HepG2 (cell line): ENCODE results near the gene FBXW8. TPM values are rescaled to one million over a fixed set of nuclear protein-coding genes. Genes with fewer than 3 reads are reported as not detected.

ENCODE experiments used
- ATAC-seq: fragments of 200-7000 bp; cut with Tn5 transposase; 3 replicates; pipeline ENCODE4 v1.9.1; 2020; ENCODE audit warnings: mild to moderate bottlenecking, moderate library complexity
- BruUV-seq: library from RNA; stranded (reverse); fragments of 400-500 nt; replicated peaks from 2 replicates; lab custom pipeline; 2021; lab: Mats Ljungman, UMichigan
- CTCF ChIA-PET: fragments of 300-600 bp; formaldehyde crosslinking; extraction: SDS; loops from one replicate; lab custom pipeline; 2021; ENCODE audit warnings: low total read pairs, inconsistent platforms, low intra/inter-chr PET ratio; lab: Yijun Ruan, JAX
- POLR2A ChIA-PET: fragments of 350-600 bp; sonication (Branson Sonifier 250); formaldehyde crosslinking; loops from one replicate; lab custom pipeline; 2020; ENCODE audit warnings: antibody characterized with exemption, inconsistent platforms; lab: Yijun Ruan, JAX
- DNase-seq: peaks from one replicate; pipeline ENCODE4 v3.0.0-alpha.2; 2015; ENCODE audit warnings: low spot score
- FAIRE-seq: peaks from 3 replicates; lab custom pipeline; 2011; peaks lifted over from hg19 to GRCh38; lab: Jason Lieb, UNC
- H2AFZ ChIP-seq: one replicate; pipeline ENCODE4 v1.6.1; 2011; ENCODE audit warnings: low read length, inconsistent platforms
- H3K27ac ChIP-seq: fragments of 300-600 bp; 3 replicates; pipeline ENCODE4 v1.8.0; 2011; ENCODE audit warnings: mixed run types, mild to moderate bottlenecking, mixed read lengths, low read length, inconsistent platforms; ENCODE audit not compliant: insufficient read depth; ENCODE audit errors: extremely low read length
- H3K27me3 ChIP-seq, 2 experiments: fragments of 200-600 bp in 1 of 2; 2 replicates in 1 of 2; 3 replicates in 1 of 2; pipeline versions ENCODE4 v1.6.0 to v1.8.0; 2011; ENCODE audit warnings: low read length in 2 of 2, mild to moderate bottlenecking in 2 of 2, moderate library complexity in 2 of 2, inconsistent platforms in 1 of 2; ENCODE audit not compliant: insufficient read depth in 2 of 2, control insufficient read depth in 1 of 2
- H3K36me3 ChIP-seq, 2 experiments: fragments of 200-600 bp in 1 of 2; replicated peaks in 1 of 2; 2 replicates in 1 of 2; 3 replicates in 1 of 2; pipeline versions ENCODE4 v1.5.1 to v1.8.0; 2011; ENCODE audit warnings: low read length in 2 of 2, inconsistent platforms in 1 of 2; ENCODE audit not compliant: insufficient read depth in 2 of 2, control insufficient read depth in 1 of 2
- H3K4me1 ChIP-seq: 2 replicates; pipeline ENCODE4 v1.5.1; 2012; ENCODE audit warnings: low read length, inconsistent platforms; ENCODE audit not compliant: insufficient read depth
- H3K4me2 ChIP-seq: 2 replicates; pipeline ENCODE4 v1.6.0; 2011; ENCODE audit warnings: low read depth, low read length, inconsistent platforms
- H3K4me3 ChIP-seq, 3 experiments: fragments of 200-600 bp in 1 of 3; sonication (generic), shearing (Covaris generic) in 1 of 3; replicated peaks in 1 of 3; 2 replicates each; pipeline ENCODE4 v1.5.1; 2011 to 2016; ENCODE audit warnings: low read length in 3 of 3, inconsistent platforms in 2 of 3, low read depth in 2 of 3, mild to moderate bottlenecking in 2 of 3, control low read depth in 1 of 3, mixed read lengths in 1 of 3; ENCODE audit not compliant: insufficient read depth in 1 of 3
- H3K79me2 ChIP-seq: one replicate; pipeline ENCODE4 v1.6.1; 2011; ENCODE audit warnings: low read length, inconsistent platforms; ENCODE audit not compliant: insufficient read depth
- H3K9ac ChIP-seq: 2 replicates; pipeline ENCODE4 v1.6.0; 2011; ENCODE audit warnings: mild to moderate bottlenecking, low read depth, low read length, inconsistent platforms; ENCODE audit not compliant: insufficient read depth
- H3K9me3 ChIP-seq: 2 replicates; pipeline ENCODE4 v1.5.1; 2012; ENCODE audit warnings: mild to moderate bottlenecking, low read length
- H4K20me1 ChIP-seq: 2 replicates; pipeline ENCODE4 v1.6.0; 2011; ENCODE audit warnings: inconsistent platforms, mild to moderate bottlenecking, low read length, moderate library complexity; ENCODE audit not compliant: insufficient read depth
- CERS6 ChIP-seq: sonication (generic); formaldehyde crosslinking; IDR thresholded peaks from 2 replicates; pipeline ENCODE4 v1.5.0; 2020; ENCODE audit warnings: missing genetic modification reagents
- FOXO1 ChIP-seq: sonication (generic); formaldehyde crosslinking; IDR thresholded peaks from 2 replicates; pipeline ENCODE4 v1.4.0; 2020; ENCODE audit warnings: missing genetic modification reagents
- GFI1 ChIP-seq: sonication (generic); formaldehyde crosslinking; IDR thresholded peaks from 2 replicates; pipeline ENCODE4 v1.5.0; 2020; ENCODE audit warnings: missing genetic modification reagents, mild to moderate bottlenecking, borderline replicate concordance
- GTF3A ChIP-seq: sonication (generic); formaldehyde crosslinking; conservative IDR thresholded peaks from 2 replicates; pipeline ENCODE4 v1.4.0; 2020; ENCODE audit warnings: mild to moderate bottlenecking, missing genetic modification reagents
- NBN ChIP-seq: fragments of 450-650 bp; conservative IDR thresholded peaks from 2 replicates; pipeline ENCODE4 v1.6.1; 2017
- NFKB2 ChIP-seq: sonication (generic); formaldehyde crosslinking; IDR thresholded peaks from 2 replicates; pipeline ENCODE4 v1.4.0; 2020; ENCODE audit warnings: missing genetic modification reagents, borderline replicate concordance
- NR1H2 ChIP-seq: sonication (generic); formaldehyde crosslinking; IDR thresholded peaks from 2 replicates; pipeline ENCODE4 v1.8.1; 2022; ENCODE audit warnings: low read depth, missing genetic modification reagents, borderline replicate concordance
- SOX13 ChIP-seq, 3 experiments: fragments of 450-650 bp in 1 of 3; sonication (generic) in 1 of 3; formaldehyde crosslinking in 1 of 3; IDR thresholded peaks in 2 of 3; conservative IDR thresholded peaks in 1 of 3; 2 replicates each; pipeline versions ENCODE4 v1.5.0 to v1.6.1; 2016 to 2020; ENCODE audit warnings: antibody characterized with exemption in 1 of 3, mild to moderate bottlenecking in 1 of 3, missing compliant biosample characterization in 1 of 3, missing genetic modification reagents in 1 of 3, moderate library complexity in 1 of 3
- THAP8 ChIP-seq: sonication (generic); formaldehyde crosslinking; IDR thresholded peaks from 2 replicates; pipeline ENCODE4 v1.5.1; 2020; ENCODE audit warnings: missing genetic modification reagents, mild to moderate bottlenecking, borderline replicate concordance
- YY1 ChIP-seq: IDR thresholded peaks from 2 replicates; pipeline ENCODE4 v1.6.1; 2011; ENCODE audit warnings: low read length, low read depth, moderate library complexity, mild to moderate bottlenecking; ENCODE audit not compliant: insufficient read depth, insufficient replicate concordance
- ZNF205 ChIP-seq: IDR thresholded peaks from 2 replicates; pipeline ENCODE4 v1.6.1; 2018; ENCODE audit warnings: missing biosample characterization, missing genetic modification reagents
- ZNF383 ChIP-seq: sonication (generic); formaldehyde crosslinking; IDR thresholded peaks from 2 replicates; pipeline ENCODE4 v1.4.0; 2020; ENCODE audit warnings: missing genetic modification reagents, mild to moderate bottlenecking, borderline replicate concordance
- ZNF800 ChIP-seq: sonication (generic); formaldehyde crosslinking; IDR thresholded peaks from 2 replicates; pipeline ENCODE4 v1.4.0; 2020; ENCODE audit warnings: missing genetic modification reagents
- WGBS: methylation state at CpG from one replicate; pipeline ENCODE4 v1.1.6; 2017; ENCODE audit warnings: low lambda C conversion rate; 5-methylcytosine and 5-hydroxymethylcytosine counted together
- in situ Hi-C: cut with HindIII; loops from 2 replicates; pipeline ENCODE4 v1.10.0; 2017; ENCODE audit warnings: low pct_unique_long_range_greater_than_20kb; ENCODE audit not compliant: extremely low pct_ligation_motif_present
- intact Hi-C: fragments of 100-400 bp; cut with micrococcal nuclease; formaldehyde crosslinking; loops from one replicate; pipeline ENCODE4 v1.10.0; 2022; ENCODE audit not compliant: unreplicated experiment
- polyA plus RNA-seq, 8 experiments: library from polyadenylated mRNA; depleted of rRNA in 3 of 8; stranded (reverse) in 7 of 8; unstranded in 1 of 8; fragments of >200 nt; fragmentation: Illumina TruSeq in 4 of 8; extraction: Trizol in 4 of 8; gene quantifications; 2 replicates each; pipeline versions ENCODE4 v1.2.1 to v1.2.3, GENCODE V29; 2011 to 2016; ENCODE audit warnings: low read depth in 4 of 8, missing spikeins in 1 of 8, mixed read lengths in 1 of 8; ENCODE audit not compliant: insufficient read depth in 1 of 8
- total RNA-seq, 5 experiments: library from RNA; depleted of rRNA; stranded (reverse); fragments of >200 nt; fragmentation: Illumina TruSeq; extraction: Trizol; gene quantifications; 2 replicates each; pipeline ENCODE4 v1.2.3, GENCODE V29; 2016; ENCODE audit warnings: low read depth in 1 of 5

The FBXW8 gene
- total and polyA plus RNA-seq, 2 of the 13 experiments (the other 11 are each of a cell fraction or from before 2014, with no cell fraction given), result 5.1 to 5.9 TPM

DNA sequence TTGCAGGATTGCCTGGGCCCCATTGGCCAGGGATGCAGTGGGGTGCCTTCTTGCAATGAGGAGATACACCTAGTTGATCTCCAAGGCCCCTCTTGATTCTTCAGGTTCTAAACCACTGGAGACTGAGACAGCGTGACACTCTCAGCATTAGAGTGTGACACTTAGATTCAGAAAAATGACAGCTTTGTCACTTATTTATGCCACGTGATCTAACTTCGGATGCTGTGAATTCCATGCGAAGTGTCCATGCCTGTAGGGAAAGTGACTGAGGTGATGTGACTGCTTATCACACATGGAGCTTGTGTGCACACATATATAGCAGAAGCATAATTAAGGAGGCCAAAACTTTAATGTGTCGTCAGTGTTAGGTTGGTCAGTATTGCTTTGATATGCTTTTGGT, 30.4 kb downstream of the FBXW8 start:
- no TSS peak for BruUV-seq
- no peaks in the 10 kb centered on the region for H4K20me1 ChIP-seq
- H3K36me3 ChIP-seq, result peaks cover 6 to 20% of the 10 kb centered on the region in 2 experiments; a peak in 4 of 5 replicates
- H3K9ac ChIP-seq, result no peak overlapping the region
- intact Hi-C loops, result no loop called here
- H3K27me3 ChIP-seq, result no peaks in the 10 kb centered on the region
- TF ChIP-seq ZNF383 (CRISPR knock-in tag), result no peak
- no peak for TF ChIP-seq NBN
- no peak for TF ChIP-seq FOXO1 (CRISPR knock-in tag)
- no peak for TF ChIP-seq YY1
- TF ChIP-seq NR1H2 (CRISPR knock-in tag), result no peak
- TF ChIP-seq SOX13 (IDR thresholded peaks at IDR 0.05), result no peak
- no peak for TF ChIP-seq SOX13 (CRISPR knock-in tag; conservative IDR thresholded peaks at IDR 0.05 in 1 of 2, IDR thresholded peaks at IDR 0.05 in 1 of 2)
- TF ChIP-seq CERS6 (CRISPR knock-in tag), result no peak
- no peak for TF ChIP-seq GFI1
- TF ChIP-seq ZNF205 (CRISPR knock-in tag), result no peak
- no peak for TF ChIP-seq NFKB2 (CRISPR knock-in tag)
- no peak for TF ChIP-seq ZNF800
- TF ChIP-seq GTF3A, result no peak
- TF ChIP-seq THAP8, result no peak
- H3K4me2 ChIP-seq, result no peak overlapping the region
- in situ Hi-C loops, result no loop called here
- DNase-seq, result no peak
- no peaks in the 10 kb centered on the region for H3K79me2 ChIP-seq
- no peak for FAIRE-seq
- no peak overlapping the region for H2AFZ ChIP-seq
- H3K4me3 ChIP-seq, result no peak overlapping the region
- H3K4me1 ChIP-seq, result no peaks in the 10 kb centered on the region
- ChIA-PET CTCF (no interaction called here), POLR2A (no interaction called here)
- no peaks in the 10 kb centered on the region for H3K9me3 ChIP-seq
- no peak for ATAC-seq
- 100% methylated on average over 5 of the region's 5 CpGs for WGBS
- H3K27ac ChIP-seq, result no peak overlapping the region
